ENCODE results near the gene NUDT22.

- TF ChIP-seq CTCF (conservative IDR thresholded peaks at IDR 0.05; ENCODE audit: low read length) (no peak), EZH2phosphoT487 (IDR thresholded peaks at IDR 0.05; ENCODE audit: borderline replicate concordance) (no peak)
Observed at GRCh38 chr11:64224891-64225607, 1.0 kb upstream of the NUDT22 start.

Measured in Loucy (cell line).